ENCODE results near the gene KIAA1671.

KIAA1671 gene

GRCh38 chr22:25025491-25026400 is 73.2 kb downstream of the KIAA1671 start:
- Histone ChIP-seq H3K36me3 (ENCODE audit: insufficient read depth) (no peaks in the 10 kb centered on the region), H3K4me2 (peak overlapping the region; percentile 60; the same call in 1 of the 2 replicates), H3K27ac (no peak overlapping the region), H3K4me3 (IDR thresholded peaks at IDR 0.05; ENCODE audit: insufficient read depth, low read depth, low read length) (no peak overlapping the region), H3K9ac (no peak overlapping the region), H4K20me1 (ENCODE audit: insufficient read depth) (no peaks in the 10 kb centered on the region), H3K27me3 (ENCODE audit: insufficient read depth, low read depth) (no peaks in the 10 kb centered on the region), H2AFZ (ENCODE audit: low read depth) (no peak overlapping the region), H3K4me1 (ENCODE audit: low read depth, poor library complexity, severe bottlenecking) (peaks cover 20% of the 10 kb centered on the region), H3K79me2 (ENCODE audit: insufficient read depth, low read depth) (no peaks in the 10 kb centered on the region)
- no peak for TF ChIP-seq CTCF (conservative IDR thresholded peaks at IDR 0.05; ENCODE audit: low read depth, low read length)

- no peaks in the 10 kb centered on the region for H4K20me1 ChIP-seq (ENCODE audit: insufficient read depth)
- H3K4me1 ChIP-seq (ENCODE audit: low read depth, poor library complexity, severe bottlenecking), result peaks cover 20% of the 10 kb centered on the region
- no peak overlapping the region for H3K4me3 ChIP-seq (IDR thresholded peaks at IDR 0.05; ENCODE audit: insufficient read depth, low read depth, low read length)
- no peaks in the 10 kb centered on the region for H3K27me3 ChIP-seq (ENCODE audit: insufficient read depth, low read depth)
- no peaks in the 10 kb centered on the region for H3K79me2 ChIP-seq (ENCODE audit: insufficient read depth, low read depth)
- H3K4me2 ChIP-seq, result peak overlapping the region; percentile 60
- H2AFZ ChIP-seq (ENCODE audit: low read depth), result peak overlapping the region; percentile 49
- peak overlapping the region; percentile 28; the same call in 1 of the 2 replicates for H3K27ac ChIP-seq
- H3K36me3 ChIP-seq (ENCODE audit: insufficient read depth), result no peaks in the 10 kb centered on the region
- H3K9ac ChIP-seq, result no peak overlapping the region; the same call in 1 of the 2 replicates
- no peak for TF ChIP-seq CTCF (conservative IDR thresholded peaks at IDR 0.05; ENCODE audit: low read depth, low read length)
Observed at GRCh38 chr22:25027043-25027906, 74.8 kb downstream of the KIAA1671 start.

- Histone ChIP-seq H4K20me1 (ENCODE audit: insufficient read depth) (no peaks in the 10 kb centered on the region), H3K79me2 (ENCODE audit: insufficient read depth, low read depth) (no peaks in the 10 kb centered on the region), H3K36me3 (ENCODE audit: insufficient read depth) (no peaks in the 10 kb centered on the region), H3K4me3 (IDR thresholded peaks at IDR 0.05; ENCODE audit: insufficient read depth, low read depth, low read length) (no peak overlapping the region), H3K9ac (no peak overlapping the region), H3K27me3 (ENCODE audit: insufficient read depth, low read depth) (no peaks in the 10 kb centered on the region), H3K27ac (no peak overlapping the region), H3K4me1 (ENCODE audit: low read depth, poor library complexity, severe bottlenecking) (peaks cover 20% of the 10 kb centered on the region), H2AFZ (ENCODE audit: low read depth) (no peak overlapping the region), H3K4me2 (no peak overlapping the region)
- TF ChIP-seq CTCF (conservative IDR thresholded peaks at IDR 0.05; ENCODE audit: low read depth, low read length), result no peak
Observed at GRCh38 chr22:25027959-25028840, 75.7 kb downstream of the KIAA1671 start.

GRCh38 chr22:25028841-25029141 is 76.3 kb downstream of the KIAA1671 start:
- H2AFZ ChIP-seq (ENCODE audit: low read depth), result no peak overlapping the region
- TF ChIP-seq CTCF (conservative IDR thresholded peaks at IDR 0.05; ENCODE audit: low read depth, low read length), result no peak
- no peak overlapping the region for H3K9ac ChIP-seq
- H3K4me3 ChIP-seq (IDR thresholded peaks at IDR 0.05; ENCODE audit: insufficient read depth, low read depth, low read length), result no peak overlapping the region
- H3K27me3 ChIP-seq (ENCODE audit: insufficient read depth, low read depth), result no peaks in the 10 kb centered on the region
- H4K20me1 ChIP-seq (ENCODE audit: insufficient read depth), result no peaks in the 10 kb centered on the region
- H3K4me1 ChIP-seq (ENCODE audit: low read depth, poor library complexity, severe bottlenecking), result peaks cover 20% of the 10 kb centered on the region
- H3K4me2 ChIP-seq, result no peak overlapping the region
- no peaks in the 10 kb centered on the region for H3K79me2 ChIP-seq (ENCODE audit: insufficient read depth, low read depth)
- no peaks in the 10 kb centered on the region for H3K36me3 ChIP-seq (ENCODE audit: insufficient read depth)
- H3K27ac ChIP-seq, result no peak overlapping the region

Data from KMS-11 (cell line).